HepG2 (cell line): ENCODE results near the gene WDR76. TPM values are rescaled to one million over a fixed set of nuclear protein-coding genes. Genes with fewer than 3 reads are reported as not detected.

Experiments used
- ATF1 ChIP-seq: IDR thresholded peaks from 2 replicates; pipeline ENCODE4 v1.6.1; 2016; ENCODE audit warnings: mild to moderate bottlenecking, control low read depth
- ETV6 ChIP-seq: sonication (generic); formaldehyde crosslinking; conservative IDR thresholded peaks from 2 replicates; pipeline ENCODE4 v1.4.0; 2020; ENCODE audit warnings: missing genetic modification reagents
- EZH2 ChIP-seq: conservative IDR thresholded peaks from 2 replicates; pipeline ENCODE4 v1.6.1; 2012; ENCODE audit warnings: mild to moderate bottlenecking, low read depth, low read length, moderate library complexity
- GATA4 ChIP-seq: sonication (generic); IDR thresholded peaks from 2 replicates; pipeline ENCODE4 v1.6.1; 2016; ENCODE audit warnings: antibody characterized with exemption, low read depth, borderline replicate concordance
- GATAD2A ChIP-seq: IDR thresholded peaks from 2 replicates; pipeline ENCODE4 v1.6.1; 2016
- MAFG ChIP-seq: sonication (generic); formaldehyde crosslinking; IDR thresholded peaks from 2 replicates; pipeline ENCODE4 v1.5.1; 2020; ENCODE audit warnings: mild to moderate bottlenecking, missing genetic modification reagents
- MIXL1 ChIP-seq: IDR thresholded peaks from 2 replicates; pipeline ENCODE4 v1.6.1; 2016
- ZNF292 ChIP-seq: sonication (generic); formaldehyde crosslinking; IDR thresholded peaks from 2 replicates; pipeline ENCODE4 v1.8.1; 2022; ENCODE audit warnings: mild to moderate bottlenecking, low read depth, missing genetic modification reagents, borderline replicate concordance
- ZNF547 ChIP-seq: sonication (generic); formaldehyde crosslinking; IDR thresholded peaks from 2 replicates; pipeline ENCODE4 v1.5.1; 2020; ENCODE audit warnings: mild to moderate bottlenecking, missing genetic modification reagents
- ZNF678 ChIP-seq: sonication (generic); formaldehyde crosslinking; IDR thresholded peaks from 2 replicates; pipeline ENCODE4 v1.4.0; 2020; ENCODE audit warnings: mild to moderate bottlenecking, missing genetic modification reagents
- polyA plus RNA-seq, 8 experiments: library from polyadenylated mRNA; depleted of rRNA in 3 of 8; stranded (reverse) in 7 of 8; unstranded in 1 of 8; fragments of >200 nt; fragmentation: Illumina TruSeq in 4 of 8; extraction: Trizol in 4 of 8; gene quantifications; 2 replicates each; pipeline versions ENCODE4 v1.2.1 to v1.2.3, GENCODE V29; 2011 to 2016; ENCODE audit warnings: low read depth in 4 of 8, missing spikeins in 1 of 8, mixed read lengths in 1 of 8; ENCODE audit not compliant: insufficient read depth in 1 of 8
- total RNA-seq, 5 experiments: library from RNA; depleted of rRNA; stranded (reverse); fragments of >200 nt; fragmentation: Illumina TruSeq; extraction: Trizol; gene quantifications; 2 replicates each; pipeline ENCODE4 v1.2.3, GENCODE V29; 2016; ENCODE audit warnings: low read depth in 1 of 5
- TF ChIP-seq, protein P1 (sequence below): sonication (generic); formaldehyde crosslinking; IDR thresholded peaks from 2 replicates; pipeline ENCODE4 v1.4.0; 2020; ENCODE audit warnings: missing genetic modification reagents, mild to moderate bottlenecking, borderline replicate concordance
- TF ChIP-seq, protein P2 (sequence below): sonication (generic); formaldehyde crosslinking; IDR thresholded peaks from 2 replicates; pipeline ENCODE4 v1.5.0; 2020; ENCODE audit warnings: missing genetic modification reagents
- TF ChIP-seq, protein P3 (sequence below): sonication (generic); formaldehyde crosslinking; IDR thresholded peaks from 2 replicates; pipeline ENCODE4 v1.5.0; 2020; ENCODE audit warnings: mild to moderate bottlenecking, missing genetic modification reagents
- TF ChIP-seq, protein P4 (sequence below): sonication (generic); formaldehyde crosslinking; IDR thresholded peaks from 2 replicates; pipeline ENCODE4 v1.4.0; 2020; ENCODE audit warnings: missing genetic modification reagents, borderline replicate concordance
- TF ChIP-seq, protein P5 (sequence below): sonication (generic); formaldehyde crosslinking; IDR thresholded peaks from 2 replicates; pipeline ENCODE4 v1.4.0; 2020; ENCODE audit warnings: missing genetic modification reagents

WDR76 gene
- total and polyA plus RNA-seq, 2 of the 13 experiments (the other 11 are each of a cell fraction or from before 2014, with no cell fraction given) = 1.1 to 9.7 TPM

DNA sequence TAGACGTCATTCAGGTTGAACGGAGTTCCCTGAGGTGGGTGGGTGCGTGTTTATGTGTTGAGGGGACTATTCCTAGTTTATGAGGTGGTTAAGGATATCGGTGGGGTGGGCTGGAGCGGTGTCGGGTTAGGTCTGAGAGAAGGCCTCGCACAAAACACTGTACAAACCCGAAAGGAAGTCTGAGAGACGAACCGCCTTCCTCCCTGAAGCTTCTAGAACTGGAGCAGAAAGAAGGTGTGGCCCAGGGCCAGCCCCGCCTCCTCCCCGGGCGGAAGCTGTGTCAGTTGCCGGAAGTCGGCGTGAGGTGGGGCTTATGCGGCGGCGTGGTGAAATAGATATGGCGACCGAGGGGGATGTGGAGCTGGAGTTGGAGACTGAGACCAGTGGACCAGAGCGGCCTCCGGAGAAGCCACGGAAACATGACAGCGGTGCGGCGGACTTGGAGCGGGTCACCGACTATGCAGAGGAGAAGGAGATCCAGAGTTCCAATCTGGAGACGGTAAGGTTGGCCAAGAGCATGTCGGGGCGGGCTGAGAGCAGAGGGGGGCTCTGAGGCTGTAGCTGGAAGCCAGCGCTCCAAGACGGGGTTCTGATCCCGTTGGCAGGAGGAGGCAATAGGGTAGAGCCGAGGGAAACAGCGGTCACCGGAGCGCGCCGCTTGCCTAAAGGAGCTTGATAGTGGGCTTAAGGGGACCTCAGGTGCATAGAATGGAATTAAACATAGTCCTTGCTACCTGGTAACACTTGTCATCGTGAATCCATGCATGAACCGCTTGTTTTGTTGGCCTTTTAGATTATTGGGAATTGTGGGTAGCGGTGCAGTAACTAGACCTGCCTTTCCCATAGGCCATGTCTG is 26.3 kb upstream of the WDR76 start, which contains the start of gene HYPK (continued):
- TF ChIP-seq, protein P1, sequence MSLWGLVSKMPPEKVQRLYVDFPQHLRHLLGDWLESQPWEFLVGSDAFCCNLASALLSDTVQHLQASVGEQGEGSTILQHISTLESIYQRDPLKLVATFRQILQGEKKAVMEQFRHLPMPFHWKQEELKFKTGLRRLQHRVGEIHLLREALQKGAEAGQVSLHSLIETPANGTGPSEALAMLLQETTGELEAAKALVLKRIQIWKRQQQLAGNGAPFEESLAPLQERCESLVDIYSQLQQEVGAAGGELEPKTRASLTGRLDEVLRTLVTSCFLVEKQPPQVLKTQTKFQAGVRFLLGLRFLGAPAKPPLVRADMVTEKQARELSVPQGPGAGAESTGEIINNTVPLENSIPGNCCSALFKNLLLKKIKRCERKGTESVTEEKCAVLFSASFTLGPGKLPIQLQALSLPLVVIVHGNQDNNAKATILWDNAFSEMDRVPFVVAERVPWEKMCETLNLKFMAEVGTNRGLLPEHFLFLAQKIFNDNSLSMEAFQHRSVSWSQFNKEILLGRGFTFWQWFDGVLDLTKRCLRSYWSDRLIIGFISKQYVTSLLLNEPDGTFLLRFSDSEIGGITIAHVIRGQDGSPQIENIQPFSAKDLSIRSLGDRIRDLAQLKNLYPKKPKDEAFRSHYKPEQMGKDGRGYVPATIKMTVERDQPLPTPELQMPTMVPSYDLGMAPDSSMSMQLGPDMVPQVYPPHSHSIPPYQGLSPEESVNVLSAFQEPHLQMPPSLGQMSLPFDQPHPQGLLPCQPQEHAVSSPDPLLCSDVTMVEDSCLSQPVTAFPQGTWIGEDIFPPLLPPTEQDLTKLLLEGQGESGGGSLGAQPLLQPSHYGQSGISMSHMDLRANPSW (CRISPR knock-in tag) = no peak
- no peak; the same call in 1 of the 2 replicates for TF ChIP-seq GATAD2A (CRISPR knock-in tag)
- no peak for TF ChIP-seq ZNF678
- TF ChIP-seq, protein P2, sequence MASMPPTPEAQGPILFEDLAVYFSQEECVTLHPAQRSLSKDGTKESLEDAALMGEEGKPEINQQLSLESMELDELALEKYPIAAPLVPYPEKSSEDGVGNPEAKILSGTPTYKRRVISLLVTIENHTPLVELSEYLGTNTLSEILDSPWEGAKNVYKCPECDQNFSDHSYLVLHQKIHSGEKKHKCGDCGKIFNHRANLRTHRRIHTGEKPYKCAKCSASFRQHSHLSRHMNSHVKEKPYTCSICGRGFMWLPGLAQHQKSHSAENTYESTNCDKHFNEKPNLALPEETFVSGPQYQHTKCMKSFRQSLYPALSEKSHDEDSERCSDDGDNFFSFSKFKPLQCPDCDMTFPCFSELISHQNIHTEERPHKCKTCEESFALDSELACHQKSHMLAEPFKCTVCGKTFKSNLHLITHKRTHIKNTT (CRISPR knock-in tag) = no peak
- no peak for TF ChIP-seq ATF1 (CRISPR knock-in tag)
- TF ChIP-seq MAFG = no peak
- no peak for TF ChIP-seq MIXL1
- no peak for TF ChIP-seq ETV6 (CRISPR knock-in tag)
- TF ChIP-seq EZH2 = no peak
- no peak for TF ChIP-seq ZNF292
- TF ChIP-seq, protein P3, sequence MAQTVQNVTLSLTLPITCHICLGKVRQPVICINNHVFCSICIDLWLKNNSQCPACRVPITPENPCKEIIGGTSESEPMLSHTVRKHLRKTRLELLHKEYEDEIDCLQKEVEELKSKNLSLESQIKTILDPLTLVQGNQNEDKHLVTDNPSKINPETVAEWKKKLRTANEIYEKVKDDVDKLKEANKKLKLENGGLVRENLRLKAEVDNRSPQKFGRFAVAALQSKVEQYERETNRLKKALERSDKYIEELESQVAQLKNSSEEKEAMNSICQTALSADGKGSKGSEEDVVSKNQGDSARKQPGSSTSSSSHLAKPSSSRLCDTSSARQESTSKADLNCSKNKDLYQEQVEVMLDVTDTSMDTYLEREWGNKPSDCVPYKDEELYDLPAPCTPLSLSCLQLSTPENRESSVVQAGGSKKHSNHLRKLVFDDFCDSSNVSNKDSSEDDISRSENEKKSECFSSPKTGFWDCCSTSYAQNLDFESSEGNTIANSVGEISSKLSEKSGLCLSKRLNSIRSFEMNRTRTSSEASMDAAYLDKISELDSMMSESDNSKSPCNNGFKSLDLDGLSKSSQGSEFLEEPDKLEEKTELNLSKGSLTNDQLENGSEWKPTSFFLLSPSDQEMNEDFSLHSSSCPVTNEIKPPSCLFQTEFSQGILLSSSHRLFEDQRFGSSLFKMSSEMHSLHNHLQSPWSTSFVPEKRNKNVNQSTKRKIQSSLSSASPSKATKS (CRISPR knock-in tag) = no peak
- TF ChIP-seq, protein P4, sequence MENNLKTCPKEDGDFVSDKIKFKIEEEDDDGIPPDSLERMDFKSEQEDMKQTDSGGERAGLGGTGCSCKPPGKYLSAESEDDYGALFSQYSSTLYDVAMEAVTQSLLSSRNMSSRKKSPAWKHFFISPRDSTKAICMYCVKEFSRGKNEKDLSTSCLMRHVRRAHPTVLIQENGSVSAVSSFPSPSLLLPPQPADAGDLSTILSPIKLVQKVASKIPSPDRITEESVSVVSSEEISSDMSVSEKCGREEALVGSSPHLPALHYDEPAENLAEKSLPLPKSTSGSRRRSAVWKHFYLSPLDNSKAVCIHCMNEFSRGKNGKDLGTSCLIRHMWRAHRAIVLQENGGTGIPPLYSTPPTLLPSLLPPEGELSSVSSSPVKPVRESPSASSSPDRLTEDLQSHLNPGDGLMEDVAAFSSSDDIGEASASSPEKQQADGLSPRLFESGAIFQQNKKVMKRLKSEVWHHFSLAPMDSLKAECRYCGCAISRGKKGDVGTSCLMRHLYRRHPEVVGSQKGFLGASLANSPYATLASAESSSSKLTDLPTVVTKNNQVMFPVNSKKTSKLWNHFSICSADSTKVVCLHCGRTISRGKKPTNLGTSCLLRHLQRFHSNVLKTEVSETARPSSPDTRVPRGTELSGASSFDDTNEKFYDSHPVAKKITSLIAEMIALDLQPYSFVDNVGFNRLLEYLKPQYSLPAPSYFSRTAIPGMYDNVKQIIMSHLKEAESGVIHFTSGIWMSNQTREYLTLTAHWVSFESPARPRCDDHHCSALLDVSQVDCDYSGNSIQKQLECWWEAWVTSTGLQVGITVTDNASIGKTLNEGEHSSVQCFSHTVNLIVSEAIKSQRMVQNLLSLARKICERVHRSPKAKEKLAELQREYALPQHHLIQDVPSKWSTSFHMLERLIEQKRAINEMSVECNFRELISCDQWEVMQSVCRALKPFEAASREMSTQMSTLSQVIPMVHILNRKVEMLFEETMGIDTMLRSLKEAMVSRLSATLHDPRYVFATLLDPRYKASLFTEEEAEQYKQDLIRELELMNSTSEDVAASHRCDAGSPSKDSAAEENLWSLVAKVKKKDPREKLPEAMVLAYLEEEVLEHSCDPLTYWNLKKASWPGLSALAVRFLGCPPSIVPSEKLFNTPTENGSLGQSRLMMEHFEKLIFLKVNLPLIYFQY (CRISPR knock-in tag) = no peak
- peak; percentile 57; the same call in 1 of the 2 replicates for TF ChIP-seq ZNF547
- TF ChIP-seq, protein P5, sequence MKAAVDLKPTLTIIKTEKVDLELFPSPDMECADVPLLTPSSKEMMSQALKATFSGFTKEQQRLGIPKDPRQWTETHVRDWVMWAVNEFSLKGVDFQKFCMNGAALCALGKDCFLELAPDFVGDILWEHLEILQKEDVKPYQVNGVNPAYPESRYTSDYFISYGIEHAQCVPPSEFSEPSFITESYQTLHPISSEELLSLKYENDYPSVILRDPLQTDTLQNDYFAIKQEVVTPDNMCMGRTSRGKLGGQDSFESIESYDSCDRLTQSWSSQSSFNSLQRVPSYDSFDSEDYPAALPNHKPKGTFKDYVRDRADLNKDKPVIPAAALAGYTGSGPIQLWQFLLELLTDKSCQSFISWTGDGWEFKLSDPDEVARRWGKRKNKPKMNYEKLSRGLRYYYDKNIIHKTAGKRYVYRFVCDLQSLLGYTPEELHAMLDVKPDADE = no peak
- no peak for TF ChIP-seq GATA4
